ENCODE measurements around the gene ALDH4A1. TPM values are rescaled to one million over a fixed set of nuclear protein-coding genes. Genes with fewer than 3 reads are reported as not detected.

ALDH4A1 gene
- total RNA-seq, 3 donors from 2014 or later (not counting 1 experiment from before 2014, with no cell fraction given): 3.4 to 4.1 (median 3.7) TPM

DNA sequence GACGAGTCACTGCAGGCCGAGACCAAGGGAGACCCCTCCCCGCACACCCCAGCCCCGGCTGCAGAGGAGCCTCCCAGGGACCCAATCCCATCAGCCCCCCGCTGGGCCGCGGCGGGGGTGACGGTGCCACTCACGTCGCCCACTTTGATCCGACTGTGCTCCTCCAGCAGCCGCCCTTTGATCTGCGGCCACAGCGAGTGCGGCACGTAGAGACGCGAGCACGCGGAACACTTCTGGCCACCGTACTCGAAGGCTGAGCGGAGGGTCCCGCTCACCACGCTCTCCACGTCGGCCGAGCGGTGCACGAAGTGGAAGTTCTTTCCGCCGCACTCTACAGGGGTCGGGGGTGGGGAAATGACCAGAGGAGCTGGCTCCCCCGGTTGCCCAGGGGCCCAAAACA, 25.1 kb downstream of the ALDH4A1 start:
- Histone ChIP-seq H3K27ac (ENCODE audit: low read length) (no peak overlapping the region), H3K36me3 (ENCODE audit: control insufficient read depth, insufficient read depth, low read length) (no peaks in the 10 kb centered on the region), H3K9me3 (ENCODE audit: control insufficient read depth, insufficient read depth, low read length) (no peaks in the 10 kb centered on the region), H3K4me3 (ENCODE audit: low read length) (no peak overlapping the region), H3K27me3 (ENCODE audit: control insufficient read depth, insufficient read depth, low read length) (no peaks in the 10 kb centered on the region), H3K4me1 (ENCODE audit: control insufficient read depth, insufficient read depth, low read length) (no peaks in the 10 kb centered on the region)
- ATAC-seq (no peak), DNase-seq (no peak)
- Mint-ChIP-seq H3K4me1 (no peaks in the 10 kb centered on the region), H3K9me3 (no peaks in the 10 kb centered on the region), H3K27ac (no peak overlapping the region), H3K27me3 (ENCODE audit: low read depth in 2 of 2) (no peaks in the 10 kb centered on the region), H3K36me3 (no peaks in the 10 kb centered on the region), H3K4me3 (no peak overlapping the region)
- 93% methylated on average over 35 of the region's 35 CpGs for WGBS (ENCODE audit: insufficient coverage)
- TF ChIP-seq, protein P1, sequence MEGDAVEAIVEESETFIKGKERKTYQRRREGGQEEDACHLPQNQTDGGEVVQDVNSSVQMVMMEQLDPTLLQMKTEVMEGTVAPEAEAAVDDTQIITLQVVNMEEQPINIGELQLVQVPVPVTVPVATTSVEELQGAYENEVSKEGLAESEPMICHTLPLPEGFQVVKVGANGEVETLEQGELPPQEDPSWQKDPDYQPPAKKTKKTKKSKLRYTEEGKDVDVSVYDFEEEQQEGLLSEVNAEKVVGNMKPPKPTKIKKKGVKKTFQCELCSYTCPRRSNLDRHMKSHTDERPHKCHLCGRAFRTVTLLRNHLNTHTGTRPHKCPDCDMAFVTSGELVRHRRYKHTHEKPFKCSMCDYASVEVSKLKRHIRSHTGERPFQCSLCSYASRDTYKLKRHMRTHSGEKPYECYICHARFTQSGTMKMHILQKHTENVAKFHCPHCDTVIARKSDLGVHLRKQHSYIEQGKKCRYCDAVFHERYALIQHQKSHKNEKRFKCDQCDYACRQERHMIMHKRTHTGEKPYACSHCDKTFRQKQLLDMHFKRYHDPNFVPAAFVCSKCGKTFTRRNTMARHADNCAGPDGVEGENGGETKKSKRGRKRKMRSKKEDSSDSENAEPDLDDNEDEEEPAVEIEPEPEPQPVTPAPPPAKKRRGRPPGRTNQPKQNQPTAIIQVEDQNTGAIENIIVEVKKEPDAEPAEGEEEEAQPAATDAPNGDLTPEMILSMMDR (IDR thresholded peaks at IDR 0.05): no peak
- intact Hi-C loops (cut with micrococcal nuclease): no loop called here

DNA sequence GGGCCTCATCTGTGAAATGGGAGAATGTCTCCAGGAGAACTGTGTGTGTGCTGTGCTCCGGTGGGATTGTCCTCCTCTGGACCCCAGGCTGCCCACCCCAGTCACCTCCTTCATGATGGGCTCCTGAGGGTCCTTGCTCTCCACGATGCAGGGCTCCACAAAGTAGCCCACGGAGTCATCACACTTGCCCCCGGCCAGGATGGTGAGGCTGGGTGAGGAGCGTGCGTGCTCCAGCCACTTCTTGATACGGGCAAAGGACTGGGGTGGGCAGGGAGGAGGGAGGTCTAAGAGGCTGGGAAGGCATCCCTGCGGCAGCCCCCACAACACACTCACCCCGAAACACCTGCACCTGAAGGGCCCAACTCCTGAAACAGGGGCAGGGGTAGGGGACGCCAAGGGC, 26.1 kb downstream of the ALDH4A1 start:
- intact Hi-C loops (cut with micrococcal nuclease): no loop called here
- ATAC-seq: no peak
- no peaks in the 10 kb centered on the region for H3K36me3 Mint-ChIP-seq
- Histone ChIP-seq H3K4me1 (ENCODE audit: control insufficient read depth, insufficient read depth, low read length) (no peaks in the 10 kb centered on the region), H3K27me3 (ENCODE audit: control insufficient read depth, insufficient read depth, low read length) (no peaks in the 10 kb centered on the region), H3K4me3 (ENCODE audit: low read length) (no peak overlapping the region), H3K9me3 (ENCODE audit: control insufficient read depth, insufficient read depth, low read length) (no peaks in the 10 kb centered on the region), H3K36me3 (ENCODE audit: control insufficient read depth, insufficient read depth, low read length) (no peaks in the 10 kb centered on the region), H3K27ac (ENCODE audit: low read length) (no peak overlapping the region)
- H3K4me3 Mint-ChIP-seq: no peak overlapping the region
- no peak for DNase-seq
- no peaks in the 10 kb centered on the region for H3K27me3 Mint-ChIP-seq (ENCODE audit: low read depth in 2 of 2)
- H3K9me3 Mint-ChIP-seq: no peaks in the 10 kb centered on the region
- H3K27ac Mint-ChIP-seq: no peak overlapping the region
- H3K4me1 Mint-ChIP-seq: no peaks in the 10 kb centered on the region
- 86% methylated on average over 6 of the region's 10 CpGs for WGBS (ENCODE audit: insufficient coverage)
- TF ChIP-seq, protein P1 (IDR thresholded peaks at IDR 0.05): no peak

DNA sequence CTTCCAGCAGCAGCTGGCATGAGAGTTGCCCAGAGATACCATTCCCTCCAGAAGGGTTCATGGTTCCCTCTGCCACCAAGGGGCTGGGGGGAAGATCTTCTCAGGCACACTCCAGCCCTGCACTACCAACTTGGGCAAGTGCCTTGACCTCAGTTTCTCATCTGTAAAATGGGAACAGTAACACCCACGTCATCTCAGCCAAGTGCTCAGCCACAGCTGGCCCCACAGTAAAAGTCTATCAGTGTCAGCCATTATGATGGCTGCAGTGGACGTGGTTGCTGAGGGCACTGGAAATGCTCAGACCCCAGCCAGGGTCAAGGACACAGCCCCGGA, 26.6 kb downstream of the ALDH4A1 start:
- TF ChIP-seq, protein P1 (IDR thresholded peaks at IDR 0.05): no peak
- Histone ChIP-seq H3K4me1 (ENCODE audit: control insufficient read depth, insufficient read depth, low read length) (no peaks in the 10 kb centered on the region), H3K27me3 (ENCODE audit: control insufficient read depth, insufficient read depth, low read length) (no peaks in the 10 kb centered on the region), H3K9me3 (ENCODE audit: control insufficient read depth, insufficient read depth, low read length) (no peaks in the 10 kb centered on the region), H3K36me3 (ENCODE audit: control insufficient read depth, insufficient read depth, low read length) (no peaks in the 10 kb centered on the region), H3K27ac (ENCODE audit: low read length) (no peak overlapping the region), H3K4me3 (ENCODE audit: low read length) (no peak overlapping the region)
- H3K9me3 Mint-ChIP-seq: no peaks in the 10 kb centered on the region
- H3K27me3 Mint-ChIP-seq (ENCODE audit: low read depth in 2 of 2): no peaks in the 10 kb centered on the region
- H3K4me1 Mint-ChIP-seq: no peaks in the 10 kb centered on the region
- WGBS (ENCODE audit: insufficient coverage): 81% methylated on average over 3 of the region's 3 CpGs
- intact Hi-C loops (cut with micrococcal nuclease): loop anchor here (1.0 kb wide), 1 partner anchor 278 kb away; no protein-coding TSS in a partner anchor
- no peak overlapping the region for H3K4me3 Mint-ChIP-seq
- no peak for ATAC-seq
- H3K36me3 Mint-ChIP-seq: no peaks in the 10 kb centered on the region
- DNase-seq: no peak
- H3K27ac Mint-ChIP-seq: no peak overlapping the region

DNA sequence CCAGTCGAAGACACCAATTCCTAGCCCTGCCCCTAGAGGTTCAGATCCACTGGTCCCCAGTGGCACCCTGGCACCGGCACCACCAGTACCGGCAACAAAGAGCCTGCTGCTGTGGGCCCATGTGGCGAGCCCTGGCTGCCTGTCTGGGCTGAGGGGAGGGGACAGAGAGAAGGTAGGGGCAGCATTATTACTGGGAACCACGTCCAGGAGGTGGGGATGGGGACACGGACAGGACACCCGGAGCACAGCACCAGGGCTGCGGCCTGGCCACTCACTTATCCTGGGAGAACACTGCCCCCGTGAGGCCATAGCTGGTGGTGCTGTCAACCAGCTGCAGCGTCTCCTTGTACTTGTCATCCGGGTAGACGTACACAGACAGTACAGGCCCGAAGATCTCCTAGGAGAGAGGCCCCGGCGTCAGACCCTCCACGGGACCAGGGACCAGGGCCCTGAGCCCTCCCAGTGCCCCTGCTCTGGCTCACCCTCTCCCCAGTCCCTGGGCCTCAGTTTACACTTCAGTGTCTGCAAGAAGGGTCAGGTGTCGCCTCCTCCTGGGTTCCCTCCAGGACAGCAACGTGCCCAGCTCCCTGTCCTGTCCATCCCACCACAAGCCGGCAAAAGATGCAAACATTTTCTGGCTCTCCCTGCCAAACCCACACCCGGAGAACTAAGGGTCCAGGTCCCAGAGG, 27.1 kb downstream of the ALDH4A1 start:
- DNase-seq (peak; percentile 66 to 78), ATAC-seq (peak; percentile 70 to 87 (median 80))
- no peaks in the 10 kb centered on the region for H3K9me3 ChIP-seq (ENCODE audit: control insufficient read depth, insufficient read depth, low read length)
- intact Hi-C loops (cut with micrococcal nuclease): loop anchor here (1.0 kb wide), 1 partner anchor 278 kb away; no protein-coding TSS in a partner anchor
- 59% methylated on average over 20 of the region's 20 CpGs for whole genome bisulfite sequencing (ENCODE audit: insufficient coverage)
- H3K27ac Mint-ChIP-seq: no peak overlapping the region
- no peaks in the 10 kb centered on the region for H3K27me3 Mint-ChIP-seq (ENCODE audit: low read depth in 2 of 2)
- no peaks in the 10 kb centered on the region for H3K4me1 Mint-ChIP-seq
- TF ChIP-seq, protein P1 (IDR thresholded peaks at IDR 0.05): peak; percentile 75
- no peak overlapping the region for H3K4me3 ChIP-seq (ENCODE audit: low read length)
- H3K4me3 Mint-ChIP-seq: no peak overlapping the region
- no peaks in the 10 kb centered on the region for H3K27me3 ChIP-seq (ENCODE audit: control insufficient read depth, insufficient read depth, low read length)
- H3K4me1 ChIP-seq (ENCODE audit: control insufficient read depth, insufficient read depth, low read length): no peaks in the 10 kb centered on the region
- H3K9me3 Mint-ChIP-seq: no peaks in the 10 kb centered on the region
- H3K36me3 Mint-ChIP-seq: no peaks in the 10 kb centered on the region
- H3K27ac ChIP-seq (ENCODE audit: low read length): no peak overlapping the region
- H3K36me3 ChIP-seq (ENCODE audit: control insufficient read depth, insufficient read depth, low read length): no peaks in the 10 kb centered on the region
